SK-N-SH treated with all-trans-retinoic acid at 6 μM for 48 hours (cell line): ENCODE measurements around the gene DDX1.

Experiments used
- ATAC-seq: fragments of 200-7000 bp; cut with Tn5 transposase; 3 replicates; pipeline ENCODE4 v1.9.1; 2020; ENCODE audit warnings: mild to moderate bottlenecking, moderate library complexity
- ARNTL ChIP-seq: fragments of 450-650 bp; formaldehyde crosslinking; IDR thresholded peaks from 2 replicates; pipeline ENCODE4 v1.5.0; 2020; ENCODE audit warnings: low read depth, mild to moderate bottlenecking, moderate library complexity, borderline replicate concordance
- BACH2 ChIP-seq: fragments of 250-450 bp; sonication (Bioruptor Pico); IDR thresholded peaks from 2 replicates; pipeline ENCODE4 v1.9.0; 2021; ENCODE audit warnings: mild to moderate bottlenecking, borderline replicate concordance
- CREB5 ChIP-seq: fragments of 250-450 bp; sonication (Bioruptor Pico); IDR thresholded peaks from 2 replicates; pipeline ENCODE4 v1.5.1; 2020; ENCODE audit warnings: low read depth, mild to moderate bottlenecking, moderate library complexity
- CSDC2 ChIP-seq: fragments of 250-450 bp; sonication (Bioruptor Pico); IDR thresholded peaks from 2 replicates; pipeline ENCODE4 v1.5.0; 2020; ENCODE audit warnings: mild to moderate bottlenecking, moderate library complexity
- CSRNP3 ChIP-seq: fragments of 250-450 bp; sonication (Bioruptor Pico); IDR thresholded peaks from 2 replicates; pipeline ENCODE4 v1.5.1; 2021; ENCODE audit warnings: mild to moderate bottlenecking, moderate library complexity
- ESRRG ChIP-seq: fragments of 250-450 bp; sonication (Bioruptor Pico); IDR thresholded peaks from 2 replicates; pipeline ENCODE4 v1.6.1; 2021; ENCODE audit warnings: mild to moderate bottlenecking
- GLIS3 ChIP-seq: fragments of 250-450 bp; sonication (Bioruptor Pico); IDR thresholded peaks from 2 replicates; pipeline ENCODE4 v1.5.0; 2020; ENCODE audit warnings: mild to moderate bottlenecking, moderate library complexity
- ISL1 ChIP-seq: fragments of 250-450 bp; sonication (Bioruptor Pico); IDR thresholded peaks from 2 replicates; pipeline ENCODE4 v2.1.2; 2022; ENCODE audit warnings: mild to moderate bottlenecking, moderate library complexity
- OSR1 ChIP-seq: fragments of 250-450 bp; sonication (Bioruptor Pico); IDR thresholded peaks from 2 replicates; pipeline ENCODE4 v1.8.0; 2022; ENCODE audit warnings: moderate library complexity, mild to moderate bottlenecking, inconsistent platforms
- PATZ1 ChIP-seq: fragments of 250-450 bp; sonication (Bioruptor Pico); IDR thresholded peaks from 2 replicates; pipeline ENCODE4 v1.8.0; 2020; ENCODE audit warnings: mild to moderate bottlenecking, moderate library complexity, borderline replicate concordance
- POU6F1 ChIP-seq: fragments of 250-450 bp; sonication (Bioruptor Pico); IDR thresholded peaks from 2 replicates; pipeline ENCODE4 v1.8.0; 2021; ENCODE audit warnings: low read depth, mild to moderate bottlenecking, moderate library complexity, borderline replicate concordance
- PPARA ChIP-seq: fragments of 250-450 bp; sonication (Bioruptor Pico); IDR thresholded peaks from 2 replicates; pipeline ENCODE4 v1.5.0; 2020; ENCODE audit warnings: mild to moderate bottlenecking, borderline replicate concordance
- RARB ChIP-seq: fragments of 250-450 bp; sonication (Bioruptor Pico); IDR thresholded peaks from 2 replicates; pipeline ENCODE4 v1.8.0; 2021; ENCODE audit warnings: mild to moderate bottlenecking, moderate library complexity
- SNAI2 ChIP-seq: fragments of 250-450 bp; sonication (Bioruptor Pico); IDR thresholded peaks from 2 replicates; pipeline ENCODE4 v1.5.0; 2020; ENCODE audit warnings: mild to moderate bottlenecking, moderate library complexity
- TCF4 ChIP-seq: fragments of 250-450 bp; sonication (Bioruptor Pico); IDR thresholded peaks from 2 replicates; pipeline ENCODE4 v1.8.0; 2021; ENCODE audit warnings: mild to moderate bottlenecking, moderate library complexity, borderline replicate concordance
- TOX ChIP-seq: fragments of 250-450 bp; sonication (Bioruptor Pico); IDR thresholded peaks from 2 replicates; pipeline ENCODE4 v1.8.0; 2021; ENCODE audit warnings: mild to moderate bottlenecking, moderate library complexity, borderline replicate concordance
- TSHZ2 ChIP-seq: fragments of 250-450 bp; sonication (Bioruptor Pico); IDR thresholded peaks from 2 replicates; pipeline ENCODE4 v1.5.0; 2020; ENCODE audit warnings: mild to moderate bottlenecking, moderate library complexity
- ZC3H10 ChIP-seq: fragments of 250-450 bp; sonication (Bioruptor Pico); IDR thresholded peaks from 2 replicates; pipeline ENCODE4 v1.5.1; 2021; ENCODE audit warnings: mild to moderate bottlenecking, moderate library complexity
- ZFP3 ChIP-seq: fragments of 250-450 bp; sonication (Bioruptor Pico); IDR thresholded peaks from 2 replicates; pipeline ENCODE4 v1.5.0; 2020; ENCODE audit warnings: mild to moderate bottlenecking, moderate library complexity
- ZFP30 ChIP-seq: fragments of 450-650 bp; formaldehyde crosslinking; IDR thresholded peaks from 2 replicates; pipeline ENCODE4 v1.5.0; 2022; ENCODE audit warnings: mild to moderate bottlenecking, moderate library complexity
- ZNF565 ChIP-seq: fragments of 450-650 bp; formaldehyde crosslinking; conservative IDR thresholded peaks from 2 replicates; pipeline ENCODE4 v1.5.0; 2020; ENCODE audit warnings: low read depth, mild to moderate bottlenecking, moderate library complexity
- ZNF70 ChIP-seq: fragments of 450-650 bp; formaldehyde crosslinking; IDR thresholded peaks from 2 replicates; pipeline ENCODE4 v1.5.0; 2020; ENCODE audit warnings: mild to moderate bottlenecking, moderate library complexity
- ZNF8 ChIP-seq: fragments of 450-650 bp; formaldehyde crosslinking; IDR thresholded peaks from 2 replicates; pipeline ENCODE4 v1.5.0; 2020; ENCODE audit warnings: mild to moderate bottlenecking, moderate library complexity

DDX1 gene

GRCh38 chr2:15618449-15618855 lies 26.8 kb downstream of the DDX1 start:
- no peak; the same call in 2 of the 3 replicates for ATAC-seq
- TF ChIP-seq ZNF70 (no peak), ISL1 (CRISPR knock-in tag) (no peak), ZFP3 (no peak), ZFP30 (CRISPR knock-in tag) (no peak), OSR1 (no peak), PATZ1 (CRISPR knock-in tag) (no peak), ZNF565 (CRISPR knock-in tag) (no peak), ZNF8 (no peak), ZC3H10 (no peak), TCF4 (CRISPR knock-in tag) (no peak), RARB (CRISPR knock-in tag) (no peak), PPARA (CRISPR knock-in tag) (no peak), TSHZ2 (CRISPR knock-in tag) (no peak), SNAI2 (CRISPR knock-in tag) (no peak), CSDC2 (no peak), CSRNP3 (no peak), GLIS3 (CRISPR knock-in tag) (no peak), ESRRG (no peak), TOX (no peak)

GRCh38 chr2:15619076-15619475 lies 27.4 kb downstream of the DDX1 start:
- TF ChIP-seq ZFP3 (no peak), PPARA (CRISPR knock-in tag) (no peak), OSR1 (no peak), ZFP30 (CRISPR knock-in tag) (no peak), ISL1 (CRISPR knock-in tag) (no peak), CSRNP3 (no peak), RARB (CRISPR knock-in tag) (no peak), TCF4 (CRISPR knock-in tag) (no peak), ARNTL (no peak), POU6F1 (no peak), PATZ1 (CRISPR knock-in tag) (no peak), ZC3H10 (no peak), CREB5 (CRISPR knock-in tag) (no peak), SNAI2 (CRISPR knock-in tag) (no peak), ZNF565 (CRISPR knock-in tag) (no peak), GLIS3 (CRISPR knock-in tag) (no peak), CSDC2 (no peak), BACH2 (no peak), ZNF70 (no peak)
- no peak; the same call in 2 of the 3 replicates for ATAC-seq
